GM19239 (cell line): ENCODE measurements around the gene TTR.

Experiments
- DNase-seq: peaks from one replicate; pipeline ENCODE4 v3.0.0; 2011; ENCODE audit warnings: low spot score; ENCODE audit not compliant: insufficient read length
- FAIRE-seq: peaks from 2 replicates; lab custom pipeline; 2011; peaks lifted over from hg19 to GRCh38; lab: Jason Lieb, UNC

Gene TTR

GRCh38 chr18:31647127-31647753, 55.6 kb downstream of the TTR start:
- FAIRE-seq (peak; percentile 42), DNase-seq (no peak)
